GM18909 (cell line): Measurements from ENCODE around the gene GRIA2.
"Not testable (repeated sequence)": the region's sequence is repeated elsewhere in the genome, so short reads cannot be mapped to it uniquely, and the experiment has no call there.

Source experiments
- ATAC-seq: cut with Tn5 transposase; IDR thresholded peaks from one replicate; pipeline ENCODE4 v1.9.1; 2021; ENCODE audit warnings: mild to moderate bottlenecking; ENCODE audit not compliant: unreplicated experiment, poor library complexity

Gene GRIA2

GRCh38 chr4:157246964-157247363, 26.4 kb downstream of the GRIA2 start:
- ATAC-seq, result no peak

GRCh38 chr4:157258165-157258564, 37.6 kb downstream of the GRIA2 start:
- ATAC-seq, result not testable (repeated sequence)

- ATAC-seq, result no peak
Measured at GRCh38 chr4:157265281-157265680, 44.8 kb downstream of the GRIA2 start.

- no peak for ATAC-seq
Measured at GRCh38 chr4:157270108-157270507, 49.6 kb downstream of the GRIA2 start.

- ATAC-seq, result no peak
Measured at GRCh38 chr4:157270552-157270951, 50.0 kb downstream of the GRIA2 start.

- no peak for ATAC-seq
Measured at GRCh38 chr4:157271166-157271869, 50.8 kb downstream of the GRIA2 start.

GRCh38 chr4:157280673-157281072, 60.1 kb downstream of the GRIA2 start:
- ATAC-seq, result no peak

GRCh38 chr4:157282019-157282418, 61.5 kb downstream of the GRIA2 start:
- no peak for ATAC-seq

GRCh38 chr4:157287445-157287844, 66.9 kb downstream of the GRIA2 start:
- ATAC-seq, result no peak

GRCh38 chr4:157290622-157291021, 70.1 kb downstream of the GRIA2 start:
- ATAC-seq, result no peak

GRCh38 chr4:157291071-157291470, 70.5 kb downstream of the GRIA2 start:
- no peak for ATAC-seq

- ATAC-seq, result no peak
Measured at GRCh38 chr4:157293673-157294072, 73.1 kb downstream of the GRIA2 start.

GRCh38 chr4:157294575-157294974, 74.0 kb downstream of the GRIA2 start:
- ATAC-seq, result no peak

GRCh38 chr4:157300701-157301100, 80.2 kb downstream of the GRIA2 start:
- ATAC-seq, result no peak

- ATAC-seq, result no peak
Measured at GRCh38 chr4:157303471-157303960, 83.0 kb downstream of the GRIA2 start.

- no peak for ATAC-seq
Measured at GRCh38 chr4:157304769-157305168, 84.2 kb downstream of the GRIA2 start.

- no peak for ATAC-seq
Measured at GRCh38 chr4:157312702-157313101, 92.2 kb downstream of the GRIA2 start.

GRCh38 chr4:157314906-157315305, 94.4 kb downstream of the GRIA2 start:
- ATAC-seq, result no peak

GRCh38 chr4:157315968-157316367, 95.4 kb downstream of the GRIA2 start:
- ATAC-seq, result no peak

GRCh38 chr4:157320092-157320491, 99.6 kb downstream of the GRIA2 start:
- ATAC-seq, result no peak

- ATAC-seq, result no peak
Measured at GRCh38 chr4:157327666-157328065, 107.1 kb downstream of the GRIA2 start.

GRCh38 chr4:157357887-157358286, 137.4 kb downstream of the GRIA2 start:
- ATAC-seq, result no peak
